LNCaP clone FGC (cell line): ENCODE measurements around the gene FAM53A.

Experiments
- DNase-seq: peaks from one replicate; pipeline ENCODE4 v3.0.0-alpha.2; 2011; ENCODE audit warnings: low read depth
- H3K4me3 ChIP-seq: 2 replicates; pipeline ENCODE4 v1.5.1; 2011; ENCODE audit warnings: mild to moderate bottlenecking, low read depth, low read length, control low read depth
- CTCF ChIP-seq: IDR thresholded peaks from 2 replicates; pipeline ENCODE4 v1.5.1; 2012; ENCODE audit warnings: mild to moderate bottlenecking; ENCODE audit not compliant: control insufficient read depth, insufficient read depth; ENCODE audit errors: extremely low read depth

The FAM53A gene

DNA sequence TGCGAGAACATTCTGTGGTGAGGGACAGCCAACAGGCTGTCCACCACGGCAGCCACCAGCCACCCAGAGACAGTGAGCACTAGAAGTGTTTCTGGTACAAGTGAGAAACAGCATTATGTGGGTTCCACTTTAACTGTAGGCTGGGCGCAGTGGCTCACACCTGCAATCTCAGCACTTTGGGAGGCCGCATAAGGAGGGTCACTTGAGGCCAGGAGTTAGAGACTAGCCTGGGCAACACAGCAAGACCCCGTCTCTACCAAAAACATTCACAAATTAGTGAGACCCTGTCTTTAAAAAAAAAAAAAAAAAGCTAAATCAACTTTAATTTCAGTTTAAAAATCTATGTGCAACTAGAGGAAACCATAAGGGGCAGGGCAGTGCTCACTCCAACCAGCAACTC is 20.6 kb downstream of the FAM53A start:
- no peak for TF ChIP-seq CTCF
- H3K4me3 ChIP-seq, result no peak overlapping the region
- no peak for DNase-seq

GRCh38 chr4:1661695-1662094 is 22.4 kb downstream of the FAM53A start:
- no peak for TF ChIP-seq CTCF
- no peak overlapping the region for H3K4me3 ChIP-seq
- DNase-seq, result no peak

GRCh38 chr4:1660948-1661677 is 23.0 kb downstream of the FAM53A start:
- TF ChIP-seq CTCF, result no peak
- no peak for DNase-seq
- H3K4me3 ChIP-seq, result no peak overlapping the region

DNA sequence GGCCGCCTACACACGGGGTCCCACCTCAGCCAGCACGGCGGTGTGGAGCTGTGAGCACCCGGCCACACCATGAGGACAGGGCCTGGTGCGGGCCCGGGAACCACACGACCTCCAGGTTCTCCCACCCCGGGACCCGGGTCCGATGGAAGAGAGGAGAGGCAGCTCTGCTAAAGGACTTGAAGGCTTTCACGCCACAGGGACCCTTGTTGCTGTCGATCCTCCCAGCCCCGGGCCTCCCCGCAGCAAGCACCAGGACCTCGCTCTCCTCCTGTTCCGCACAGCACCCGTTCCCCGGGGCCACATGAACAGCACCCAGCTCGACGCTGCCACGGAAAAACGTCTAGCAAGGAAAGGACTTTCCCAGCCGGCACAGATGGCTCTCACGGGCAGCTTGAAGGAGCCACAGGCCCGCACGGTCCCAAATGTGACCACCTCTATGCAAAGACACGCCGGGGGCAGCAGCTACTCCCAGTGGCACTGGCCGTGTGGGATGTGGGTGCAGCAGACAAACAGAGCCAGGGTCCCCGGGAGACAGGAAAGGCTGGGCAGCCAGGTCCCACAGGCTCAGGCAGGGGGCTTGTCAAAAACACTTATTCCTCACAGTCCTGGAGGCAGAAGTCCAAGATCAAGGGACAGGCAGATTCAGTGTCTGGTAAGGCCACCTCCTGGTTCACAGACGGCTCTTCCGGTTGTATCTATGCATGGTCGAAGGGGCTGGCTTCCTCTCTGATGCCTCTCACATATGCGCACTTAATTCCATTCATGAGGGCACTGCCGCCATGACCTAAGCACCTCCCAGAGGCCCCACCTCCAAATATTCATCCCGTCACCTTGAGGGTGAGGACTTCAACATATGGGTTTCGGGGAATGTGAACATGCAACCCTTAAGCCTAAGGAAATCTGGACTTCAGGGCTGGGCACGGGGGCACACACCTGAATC is 24.7 kb downstream of the FAM53A start:
- no peak overlapping the region for H3K4me3 ChIP-seq
- TF ChIP-seq CTCF, result no peak
- DNase-seq, result no peak

GRCh38 chr4:1658581-1658980 is 25.5 kb downstream of the FAM53A start:
- no peak for TF ChIP-seq CTCF
- no peak overlapping the region for H3K4me3 ChIP-seq
- no peak for DNase-seq

- no peak overlapping the region for H3K4me3 ChIP-seq
- no peak for DNase-seq
- TF ChIP-seq CTCF, result no peak
Measured at GRCh38 chr4:1658146-1658545, 26.0 kb downstream of the FAM53A start.
